CD8-positive, alpha-beta memory T cell (primary cell): ENCODE measurements around the gene QSOX1. TPM values are rescaled to one million over a fixed set of nuclear protein-coding genes. Genes with fewer than 3 reads are reported as not detected.

Experiments
- CTCF ChIA-PET: fragments of 350-600 bp; sonication (Branson Sonifier 250); formaldehyde crosslinking; loops from one replicate; lab custom pipeline; 2021; ENCODE audit warnings: antibody characterized with exemption; lab: Charles Lee
- POLR2A ChIA-PET: fragments of 350-600 bp; sonication (Branson Sonifier 250); formaldehyde crosslinking; loops from one replicate; lab custom pipeline; 2021; ENCODE audit warnings: antibody characterized with exemption; lab: Charles Lee
- DNase-seq, 5 donors: peaks; one replicate each; pipeline versions ENCODE4 v3.0.0 to v3.0.0-alpha.2; 2020 to 2022; ENCODE audit warnings: mixed read lengths in 1 of 5
- H3K27ac ChIP-seq: one replicate; pipeline ENCODE4 v1.7.0; 2013; ENCODE audit warnings: low read depth, mild to moderate bottlenecking, low read length, moderate library complexity
- H3K27me3 ChIP-seq: 2 replicates; pipeline ENCODE4 v1.7.0; 2013; ENCODE audit warnings: low read length, mild to moderate bottlenecking; ENCODE audit not compliant: insufficient read depth, poor library complexity, severe bottlenecking
- H3K36me3 ChIP-seq: 2 replicates; pipeline ENCODE4 v1.7.0; 2013; ENCODE audit warnings: mild to moderate bottlenecking, low read length, moderate library complexity; ENCODE audit not compliant: insufficient read depth
- H3K4me1 ChIP-seq: 2 replicates; pipeline ENCODE4 v1.7.0; 2013; ENCODE audit warnings: mild to moderate bottlenecking, low read length, moderate library complexity; ENCODE audit not compliant: insufficient read depth
- H3K4me3 ChIP-seq: 2 replicates; pipeline ENCODE4 v1.7.0; 2013; ENCODE audit warnings: mild to moderate bottlenecking, low read length
- H3K9me3 ChIP-seq: 2 replicates; pipeline ENCODE4 v1.7.0; 2013; ENCODE audit warnings: mild to moderate bottlenecking, low read length
- H3K27ac Mint-ChIP-seq, 8 donors: one replicate each; pipeline ENCODE4 v1.8.0; 2020 to 2021; ENCODE audit warnings: mixed read lengths in 8 of 8, mild to moderate bottlenecking in 6 of 8, inconsistent platforms in 3 of 8, moderate library complexity in 3 of 8
- H3K27me3 Mint-ChIP-seq, 2 donors: one replicate each; pipeline ENCODE4 v1.8.0; 2020 to 2021; ENCODE audit warnings: mixed read lengths in 2 of 2, mild to moderate bottlenecking in 1 of 2, moderate library complexity in 1 of 2
- H3K36me3 Mint-ChIP-seq, 3 donors: one replicate each; pipeline ENCODE4 v1.8.0; 2020 to 2021; ENCODE audit warnings: mixed read lengths in 3 of 3, inconsistent platforms in 1 of 3, mild to moderate bottlenecking in 1 of 3
- H3K4me1 Mint-ChIP-seq, 3 donors: one replicate each; pipeline ENCODE4 v1.8.0; 2020 to 2021; ENCODE audit warnings: mixed read lengths in 3 of 3, inconsistent platforms in 1 of 3, mild to moderate bottlenecking in 1 of 3
- H3K4me3 Mint-ChIP-seq, 7 donors: one replicate each; pipeline ENCODE4 v1.8.0; 2020 to 2021; ENCODE audit warnings: mixed read lengths in 7 of 7, mild to moderate bottlenecking in 6 of 7, moderate library complexity in 4 of 7, inconsistent platforms in 2 of 7
- H3K9me3 Mint-ChIP-seq, 5 donors: one replicate each; pipeline ENCODE4 v1.8.0; 2020 to 2022; ENCODE audit warnings: mixed read lengths in 5 of 5, mild to moderate bottlenecking in 3 of 5, moderate library complexity in 2 of 5, inconsistent platforms in 1 of 5
- polyA plus RNA-seq: library from polyadenylated mRNA; unstranded; fragments of 300-500 nt; fragmentation: Illumina TruSeq; gene quantifications from one replicate; pipeline ENCODE4 v1.2.3, GENCODE V29; 2021
- total RNA-seq, 2 experiments: library from RNA; stranded (reverse); gene quantifications; one replicate each; pipeline ENCODE4 v1.2.3, GENCODE V29; 2021

Gene QSOX1
- total and polyA plus RNA-seq, 3 experiments from 2014 or later = 14.2 to 33.3 (median 32.9) TPM

- peaks cover 33% of the 10 kb centered on the region for H3K27me3 ChIP-seq
- ChIA-PET POLR2A (no interaction called here), CTCF (no interaction called here)
- Mint-ChIP-seq H3K36me3 (no peaks in the 10 kb centered on the region), H3K4me3 (no peak overlapping the region), H3K9me3 (no peaks in the 10 kb centered on the region), H3K4me1 (peaks cover 2 to 8% (median 3%) of the 10 kb centered on the region in 3 donors), H3K27me3 (peaks cover 42 to 68% of the 10 kb centered on the region in 2 donors), H3K27ac (no peak overlapping the region)
- H3K36me3 ChIP-seq = no peaks in the 10 kb centered on the region
- DNase-seq = no peak
- no peak overlapping the region for H3K4me3 ChIP-seq
- no peaks in the 10 kb centered on the region for H3K9me3 ChIP-seq
- no peak overlapping the region for H3K27ac ChIP-seq
- no peaks in the 10 kb centered on the region for H3K4me1 ChIP-seq
These were observed 97.0 kb downstream of the QSOX1 start for GRCh38 chr1:180251526-180252305.

DNA sequence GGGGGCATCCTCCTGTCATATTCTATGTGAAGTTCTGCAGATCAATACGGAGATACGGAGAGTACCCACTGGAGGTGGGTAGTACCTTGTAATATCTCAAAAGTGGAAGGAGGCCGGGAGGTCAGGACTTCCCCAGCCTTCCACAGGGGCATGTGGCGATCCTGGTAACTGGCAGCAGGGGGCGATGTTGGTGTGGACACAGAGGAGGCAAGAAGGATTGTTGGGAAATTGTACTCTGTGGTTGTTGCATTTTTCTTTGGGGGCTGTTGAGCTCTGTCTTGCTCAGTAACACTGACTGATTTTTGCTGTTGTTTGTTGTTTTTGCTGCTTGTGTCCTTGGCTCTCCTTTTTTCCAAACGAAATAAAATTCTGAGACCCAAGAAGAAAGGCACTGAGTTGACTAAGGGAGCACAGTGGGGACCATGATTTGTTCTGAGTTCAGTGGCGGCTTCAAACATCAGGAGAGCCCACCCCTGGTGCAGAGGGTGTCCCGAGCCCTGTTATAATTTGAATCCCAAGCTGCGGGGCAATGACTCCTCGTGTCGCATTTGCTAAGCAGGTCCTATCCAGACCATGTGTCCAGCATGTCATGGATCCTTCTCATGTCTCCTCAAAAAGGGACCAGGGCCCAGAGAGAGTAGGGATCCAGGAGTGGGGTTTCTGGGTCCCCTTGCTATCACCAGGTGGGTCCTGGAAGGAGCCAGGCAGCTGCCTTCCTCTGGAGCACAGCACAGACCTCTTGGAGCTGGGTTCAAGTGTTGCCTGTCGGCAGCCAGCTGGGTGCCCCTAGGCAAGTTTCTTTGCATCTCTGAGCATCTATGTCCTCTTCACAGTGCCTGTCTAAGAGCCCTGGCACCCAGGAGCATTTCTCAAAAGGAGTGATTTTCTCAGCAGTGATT lies 98.2 kb downstream of the QSOX1 start:
- Histone ChIP-seq H3K4me1 (no peaks in the 10 kb centered on the region), H3K9me3 (no peaks in the 10 kb centered on the region), H3K27ac (no peak overlapping the region), H3K36me3 (no peaks in the 10 kb centered on the region), H3K4me3 (no peak overlapping the region), H3K27me3 (peaks cover 37% of the 10 kb centered on the region)
- peak; percentile 21 to 70 (median 50) for DNase-seq
- H3K36me3 Mint-ChIP-seq = no peaks in the 10 kb centered on the region
- CTCF ChIA-PET = interaction anchor here (0.6 to 2.0 kb wide), 8 partner anchors 9 to 240 kb away, joined by 3 to 11 read pairs (median 4); no protein-coding TSS in a partner anchor
- POLR2A ChIA-PET = no interaction called here
- H3K9me3 Mint-ChIP-seq = no peaks in the 10 kb centered on the region
- peaks cover 2 to 8% (median 3%) of the 10 kb centered on the region in 3 donors for H3K4me1 Mint-ChIP-seq
- peak overlapping the region in 1 of 8 donors; percentile 24 for H3K27ac Mint-ChIP-seq
- H3K4me3 Mint-ChIP-seq = no peak overlapping the region
- peaks cover 51 to 78% of the 10 kb centered on the region in 2 donors for H3K27me3 Mint-ChIP-seq

Other genes with a start within 250 kb of the QSOX1 start
- gene CEP350, start 200.1 kb upstream of the QSOX1 start, total RNA-seq = 10 to 100 TPM; 41.4 to 43.3 TPM
- gene CEP350, start 200.1 kb upstream of the QSOX1 start, polyA plus RNA-seq = 60.1 TPM
- gene LHX4, start 75.4 kb downstream of the QSOX1 start, total RNA-seq = not detected
- 0.08 TPM for gene LHX4, start 75.4 kb downstream of the QSOX1 start, polyA plus RNA-seq